SK-N-SH treated with all-trans-retinoic acid at 6 μM for 48 hours (cell line): ENCODE data around the gene CD4.

Experiments used
- ATAC-seq: fragments of 200-7000 bp; cut with Tn5 transposase; 3 replicates; pipeline ENCODE4 v1.9.1; 2020; ENCODE audit warnings: mild to moderate bottlenecking, moderate library complexity
- ARNTL ChIP-seq: fragments of 450-650 bp; formaldehyde crosslinking; IDR thresholded peaks from 2 replicates; pipeline ENCODE4 v1.5.0; 2020; ENCODE audit warnings: low read depth, mild to moderate bottlenecking, moderate library complexity, borderline replicate concordance
- BACH2 ChIP-seq: fragments of 250-450 bp; sonication (Bioruptor Pico); IDR thresholded peaks from 2 replicates; pipeline ENCODE4 v1.9.0; 2021; ENCODE audit warnings: mild to moderate bottlenecking, borderline replicate concordance
- CSDC2 ChIP-seq: fragments of 250-450 bp; sonication (Bioruptor Pico); IDR thresholded peaks from 2 replicates; pipeline ENCODE4 v1.5.0; 2020; ENCODE audit warnings: mild to moderate bottlenecking, moderate library complexity
- ESRRG ChIP-seq: fragments of 250-450 bp; sonication (Bioruptor Pico); IDR thresholded peaks from 2 replicates; pipeline ENCODE4 v1.6.1; 2021; ENCODE audit warnings: mild to moderate bottlenecking
- GLIS3 ChIP-seq: fragments of 250-450 bp; sonication (Bioruptor Pico); IDR thresholded peaks from 2 replicates; pipeline ENCODE4 v1.5.0; 2020; ENCODE audit warnings: mild to moderate bottlenecking, moderate library complexity
- ISL1 ChIP-seq: fragments of 250-450 bp; sonication (Bioruptor Pico); IDR thresholded peaks from 2 replicates; pipeline ENCODE4 v2.1.2; 2022; ENCODE audit warnings: mild to moderate bottlenecking, moderate library complexity
- OSR1 ChIP-seq: fragments of 250-450 bp; sonication (Bioruptor Pico); IDR thresholded peaks from 2 replicates; pipeline ENCODE4 v1.8.0; 2022; ENCODE audit warnings: moderate library complexity, mild to moderate bottlenecking, inconsistent platforms
- PPARA ChIP-seq: fragments of 250-450 bp; sonication (Bioruptor Pico); IDR thresholded peaks from 2 replicates; pipeline ENCODE4 v1.5.0; 2020; ENCODE audit warnings: mild to moderate bottlenecking, borderline replicate concordance
- RARB ChIP-seq: fragments of 250-450 bp; sonication (Bioruptor Pico); IDR thresholded peaks from 2 replicates; pipeline ENCODE4 v1.8.0; 2021; ENCODE audit warnings: mild to moderate bottlenecking, moderate library complexity
- SNAI2 ChIP-seq: fragments of 250-450 bp; sonication (Bioruptor Pico); IDR thresholded peaks from 2 replicates; pipeline ENCODE4 v1.5.0; 2020; ENCODE audit warnings: mild to moderate bottlenecking, moderate library complexity
- TCF4 ChIP-seq: fragments of 250-450 bp; sonication (Bioruptor Pico); IDR thresholded peaks from 2 replicates; pipeline ENCODE4 v1.8.0; 2021; ENCODE audit warnings: mild to moderate bottlenecking, moderate library complexity, borderline replicate concordance
- TOX ChIP-seq: fragments of 250-450 bp; sonication (Bioruptor Pico); IDR thresholded peaks from 2 replicates; pipeline ENCODE4 v1.8.0; 2021; ENCODE audit warnings: mild to moderate bottlenecking, moderate library complexity, borderline replicate concordance
- ZC3H10 ChIP-seq: fragments of 250-450 bp; sonication (Bioruptor Pico); IDR thresholded peaks from 2 replicates; pipeline ENCODE4 v1.5.1; 2021; ENCODE audit warnings: mild to moderate bottlenecking, moderate library complexity
- ZFP3 ChIP-seq: fragments of 250-450 bp; sonication (Bioruptor Pico); IDR thresholded peaks from 2 replicates; pipeline ENCODE4 v1.5.0; 2020; ENCODE audit warnings: mild to moderate bottlenecking, moderate library complexity
- ZFP30 ChIP-seq: fragments of 450-650 bp; formaldehyde crosslinking; IDR thresholded peaks from 2 replicates; pipeline ENCODE4 v1.5.0; 2022; ENCODE audit warnings: mild to moderate bottlenecking, moderate library complexity
- ZNF565 ChIP-seq: fragments of 450-650 bp; formaldehyde crosslinking; conservative IDR thresholded peaks from 2 replicates; pipeline ENCODE4 v1.5.0; 2020; ENCODE audit warnings: low read depth, mild to moderate bottlenecking, moderate library complexity
- ZNF70 ChIP-seq: fragments of 450-650 bp; formaldehyde crosslinking; IDR thresholded peaks from 2 replicates; pipeline ENCODE4 v1.5.0; 2020; ENCODE audit warnings: mild to moderate bottlenecking, moderate library complexity
- ZNF8 ChIP-seq: fragments of 450-650 bp; formaldehyde crosslinking; IDR thresholded peaks from 2 replicates; pipeline ENCODE4 v1.5.0; 2020; ENCODE audit warnings: mild to moderate bottlenecking, moderate library complexity
- TF ChIP-seq, protein P1 (sequence below): fragments of 250-450 bp; sonication (Bioruptor Pico); IDR thresholded peaks from 2 replicates; pipeline ENCODE4 v1.5.1; 2021; ENCODE audit warnings: mild to moderate bottlenecking, moderate library complexity
- TF ChIP-seq, protein P2 (sequence below): fragments of 250-450 bp; sonication (Bioruptor Pico); IDR thresholded peaks from 2 replicates; pipeline ENCODE4 v1.8.0; 2021; ENCODE audit warnings: low read depth, mild to moderate bottlenecking, moderate library complexity, borderline replicate concordance
- TF ChIP-seq, protein P3 (sequence below): fragments of 250-450 bp; sonication (Bioruptor Pico); IDR thresholded peaks from 2 replicates; pipeline ENCODE4 v1.8.0; 2020; ENCODE audit warnings: mild to moderate bottlenecking, moderate library complexity, borderline replicate concordance
- TF ChIP-seq, protein P4 (sequence below): fragments of 250-450 bp; sonication (Bioruptor Pico); IDR thresholded peaks from 2 replicates; pipeline ENCODE4 v1.5.0; 2020; ENCODE audit warnings: mild to moderate bottlenecking, moderate library complexity
- TF ChIP-seq, protein P5 (sequence below): fragments of 250-450 bp; sonication (Bioruptor Pico); IDR thresholded peaks from 2 replicates; pipeline ENCODE4 v1.5.1; 2020; ENCODE audit warnings: low read depth, mild to moderate bottlenecking, moderate library complexity

Gene CD4

DNA sequence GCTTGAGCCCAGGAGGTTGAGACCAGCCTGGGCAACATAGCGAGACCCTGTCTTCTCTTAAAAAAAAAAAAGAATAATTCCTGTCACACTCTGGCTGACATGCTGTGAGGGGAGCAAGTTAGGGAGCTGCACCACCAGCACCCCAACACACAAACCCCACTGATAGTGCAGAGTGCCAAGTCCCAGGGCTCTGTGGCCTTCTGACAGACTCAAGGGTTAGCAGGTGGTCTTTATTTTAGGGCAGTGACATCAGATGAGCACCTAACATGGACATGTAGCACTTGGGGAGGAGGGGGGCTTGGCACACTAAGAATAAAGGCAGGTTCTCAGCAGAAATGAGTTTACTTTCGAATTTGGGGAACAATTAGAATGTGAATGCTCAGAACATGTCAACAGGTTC is 69.5 kb downstream of the CD4 start:
- no peak for ATAC-seq
- TF ChIP-seq OSR1 (CRISPR knock-in tag) = no peak
- TF ChIP-seq ZNF70 (CRISPR knock-in tag) = no peak
- no peak for TF ChIP-seq BACH2 (CRISPR knock-in tag)
- TF ChIP-seq, protein P1, sequence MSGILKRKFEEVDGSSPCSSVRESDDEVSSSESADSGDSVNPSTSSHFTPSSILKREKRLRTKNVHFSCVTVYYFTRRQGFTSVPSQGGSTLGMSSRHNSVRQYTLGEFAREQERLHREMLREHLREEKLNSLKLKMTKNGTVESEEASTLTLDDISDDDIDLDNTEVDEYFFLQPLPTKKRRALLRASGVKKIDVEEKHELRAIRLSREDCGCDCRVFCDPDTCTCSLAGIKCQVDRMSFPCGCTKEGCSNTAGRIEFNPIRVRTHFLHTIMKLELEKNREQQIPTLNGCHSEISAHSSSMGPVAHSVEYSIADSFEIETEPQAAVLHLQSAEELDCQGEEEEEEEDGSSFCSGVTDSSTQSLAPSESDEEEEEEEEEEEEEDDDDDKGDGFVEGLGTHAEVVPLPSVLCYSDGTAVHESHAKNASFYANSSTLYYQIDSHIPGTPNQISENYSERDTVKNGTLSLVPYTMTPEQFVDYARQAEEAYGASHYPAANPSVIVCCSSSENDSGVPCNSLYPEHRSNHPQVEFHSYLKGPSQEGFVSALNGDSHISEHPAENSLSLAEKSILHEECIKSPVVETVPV (CRISPR knock-in tag) = no peak
- TF ChIP-seq ZNF8 (CRISPR knock-in tag) = no peak
- TF ChIP-seq ZNF565 (CRISPR knock-in tag) = no peak
- TF ChIP-seq, protein P2, sequence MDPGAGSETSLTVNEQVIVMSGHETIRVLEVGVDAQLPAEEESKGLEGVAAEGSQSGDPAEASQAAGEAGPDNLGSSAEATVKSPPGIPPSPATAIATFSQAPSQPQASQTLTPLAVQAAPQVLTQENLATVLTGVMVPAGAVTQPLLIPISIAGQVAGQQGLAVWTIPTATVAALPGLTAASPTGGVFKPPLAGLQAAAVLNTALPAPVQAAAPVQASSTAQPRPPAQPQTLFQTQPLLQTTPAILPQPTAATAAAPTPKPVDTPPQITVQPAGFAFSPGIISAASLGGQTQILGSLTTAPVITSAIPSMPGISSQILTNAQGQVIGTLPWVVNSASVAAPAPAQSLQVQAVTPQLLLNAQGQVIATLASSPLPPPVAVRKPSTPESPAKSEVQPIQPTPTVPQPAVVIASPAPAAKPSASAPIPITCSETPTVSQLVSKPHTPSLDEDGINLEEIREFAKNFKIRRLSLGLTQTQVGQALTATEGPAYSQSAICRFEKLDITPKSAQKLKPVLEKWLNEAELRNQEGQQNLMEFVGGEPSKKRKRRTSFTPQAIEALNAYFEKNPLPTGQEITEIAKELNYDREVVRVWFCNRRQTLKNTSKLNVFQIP = no peak
- TF ChIP-seq, protein P3, sequence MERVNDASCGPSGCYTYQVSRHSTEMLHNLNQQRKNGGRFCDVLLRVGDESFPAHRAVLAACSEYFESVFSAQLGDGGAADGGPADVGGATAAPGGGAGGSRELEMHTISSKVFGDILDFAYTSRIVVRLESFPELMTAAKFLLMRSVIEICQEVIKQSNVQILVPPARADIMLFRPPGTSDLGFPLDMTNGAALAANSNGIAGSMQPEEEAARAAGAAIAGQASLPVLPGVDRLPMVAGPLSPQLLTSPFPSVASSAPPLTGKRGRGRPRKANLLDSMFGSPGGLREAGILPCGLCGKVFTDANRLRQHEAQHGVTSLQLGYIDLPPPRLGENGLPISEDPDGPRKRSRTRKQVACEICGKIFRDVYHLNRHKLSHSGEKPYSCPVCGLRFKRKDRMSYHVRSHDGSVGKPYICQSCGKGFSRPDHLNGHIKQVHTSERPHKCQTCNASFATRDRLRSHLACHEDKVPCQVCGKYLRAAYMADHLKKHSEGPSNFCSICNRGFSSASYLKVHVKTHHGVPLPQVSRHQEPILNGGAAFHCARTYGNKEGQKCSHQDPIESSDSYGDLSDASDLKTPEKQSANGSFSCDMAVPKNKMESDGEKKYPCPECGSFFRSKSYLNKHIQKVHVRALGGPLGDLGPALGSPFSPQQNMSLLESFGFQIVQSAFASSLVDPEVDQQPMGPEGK (CRISPR knock-in tag) = no peak
- no peak for TF ChIP-seq TCF4 (CRISPR knock-in tag)
- TF ChIP-seq ZFP3 = no peak
- TF ChIP-seq, protein P4, sequence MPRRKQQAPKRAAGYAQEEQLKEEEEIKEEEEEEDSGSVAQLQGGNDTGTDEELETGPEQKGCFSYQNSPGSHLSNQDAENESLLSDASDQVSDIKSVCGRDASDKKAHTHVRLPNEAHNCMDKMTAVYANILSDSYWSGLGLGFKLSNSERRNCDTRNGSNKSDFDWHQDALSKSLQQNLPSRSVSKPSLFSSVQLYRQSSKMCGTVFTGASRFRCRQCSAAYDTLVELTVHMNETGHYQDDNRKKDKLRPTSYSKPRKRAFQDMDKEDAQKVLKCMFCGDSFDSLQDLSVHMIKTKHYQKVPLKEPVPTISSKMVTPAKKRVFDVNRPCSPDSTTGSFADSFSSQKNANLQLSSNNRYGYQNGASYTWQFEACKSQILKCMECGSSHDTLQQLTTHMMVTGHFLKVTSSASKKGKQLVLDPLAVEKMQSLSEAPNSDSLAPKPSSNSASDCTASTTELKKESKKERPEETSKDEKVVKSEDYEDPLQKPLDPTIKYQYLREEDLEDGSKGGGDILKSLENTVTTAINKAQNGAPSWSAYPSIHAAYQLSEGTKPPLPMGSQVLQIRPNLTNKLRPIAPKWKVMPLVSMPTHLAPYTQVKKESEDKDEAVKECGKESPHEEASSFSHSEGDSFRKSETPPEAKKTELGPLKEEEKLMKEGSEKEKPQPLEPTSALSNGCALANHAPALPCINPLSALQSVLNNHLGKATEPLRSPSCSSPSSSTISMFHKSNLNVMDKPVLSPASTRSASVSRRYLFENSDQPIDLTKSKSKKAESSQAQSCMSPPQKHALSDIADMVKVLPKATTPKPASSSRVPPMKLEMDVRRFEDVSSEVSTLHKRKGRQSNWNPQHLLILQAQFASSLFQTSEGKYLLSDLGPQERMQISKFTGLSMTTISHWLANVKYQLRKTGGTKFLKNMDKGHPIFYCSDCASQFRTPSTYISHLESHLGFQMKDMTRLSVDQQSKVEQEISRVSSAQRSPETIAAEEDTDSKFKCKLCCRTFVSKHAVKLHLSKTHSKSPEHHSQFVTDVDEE = no peak
- TF ChIP-seq GLIS3 (CRISPR knock-in tag) = no peak
- no peak for TF ChIP-seq RARB (CRISPR knock-in tag)

DNA sequence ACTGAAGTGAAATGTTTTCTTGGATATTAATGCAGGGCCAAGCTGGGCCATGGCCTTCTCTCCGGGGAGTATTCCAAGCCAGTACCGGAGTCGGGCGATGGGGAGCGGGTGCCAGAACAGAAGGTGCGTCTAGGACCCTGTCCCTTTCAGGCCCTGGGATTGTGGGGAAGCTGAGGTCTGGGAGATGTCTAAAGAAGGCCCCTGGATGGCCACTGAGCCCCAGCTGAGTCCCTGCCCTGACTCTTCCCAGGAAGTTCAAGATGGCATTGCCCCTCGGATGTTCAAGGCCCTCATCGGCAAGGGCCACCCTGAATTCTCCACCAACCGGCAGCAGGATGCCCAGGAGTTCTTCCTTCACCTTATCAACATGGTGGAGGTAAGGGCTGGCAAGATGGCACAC is 70.8 kb downstream of the CD4 start:
- ATAC-seq = no peak
- TF ChIP-seq PPARA (no peak), RARB (CRISPR knock-in tag) (no peak), GLIS3 (CRISPR knock-in tag) (no peak)
- TF ChIP-seq, all 23 proteins: peak for 0

DNA sequence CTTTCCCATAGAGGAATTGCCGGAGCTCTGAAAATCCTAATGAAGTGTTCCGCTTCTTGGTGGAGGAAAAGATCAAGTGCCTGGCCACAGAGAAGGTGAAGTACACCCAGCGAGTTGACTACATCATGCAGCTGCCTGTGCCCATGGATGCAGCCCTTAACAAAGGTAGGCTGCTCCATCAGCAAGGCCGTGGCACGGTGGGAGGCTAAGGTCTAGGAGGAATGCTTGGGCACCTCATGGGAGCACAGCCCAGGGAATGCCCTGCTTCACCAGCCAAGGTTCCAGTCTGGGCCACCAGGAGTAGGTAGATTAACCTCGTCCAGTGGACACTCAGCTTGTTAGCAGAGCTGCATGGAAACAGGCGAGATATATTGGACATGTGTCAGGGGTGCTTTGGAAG is 71.6 kb downstream of the CD4 start:
- TF ChIP-seq ISL1 (CRISPR knock-in tag) = no peak
- TF ChIP-seq SNAI2 (CRISPR knock-in tag) = no peak
- no peak for TF ChIP-seq PPARA
- TF ChIP-seq, protein P4 = no peak
- no peak for TF ChIP-seq ARNTL (CRISPR knock-in tag)
- no peak for TF ChIP-seq ZFP3
- TF ChIP-seq ZNF565 (CRISPR knock-in tag) = no peak
- no peak for TF ChIP-seq TCF4 (CRISPR knock-in tag)
- TF ChIP-seq ESRRG (CRISPR knock-in tag) = no peak
- TF ChIP-seq, protein P1 (CRISPR knock-in tag) = no peak
- TF ChIP-seq ZFP30 (CRISPR knock-in tag) = no peak
- TF ChIP-seq, protein P5, sequence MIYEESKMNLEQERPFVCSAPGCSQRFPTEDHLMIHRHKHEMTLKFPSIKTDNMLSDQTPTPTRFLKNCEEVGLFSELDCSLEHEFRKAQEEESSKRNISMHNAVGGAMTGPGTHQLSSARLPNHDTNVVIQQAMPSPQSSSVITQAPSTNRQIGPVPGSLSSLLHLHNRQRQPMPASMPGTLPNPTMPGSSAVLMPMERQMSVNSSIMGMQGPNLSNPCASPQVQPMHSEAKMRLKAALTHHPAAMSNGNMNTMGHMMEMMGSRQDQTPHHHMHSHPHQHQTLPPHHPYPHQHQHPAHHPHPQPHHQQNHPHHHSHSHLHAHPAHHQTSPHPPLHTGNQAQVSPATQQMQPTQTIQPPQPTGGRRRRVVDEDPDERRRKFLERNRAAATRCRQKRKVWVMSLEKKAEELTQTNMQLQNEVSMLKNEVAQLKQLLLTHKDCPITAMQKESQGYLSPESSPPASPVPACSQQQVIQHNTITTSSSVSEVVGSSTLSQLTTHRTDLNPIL = no peak
- TF ChIP-seq, protein P3 (CRISPR knock-in tag) = no peak
- no peak for TF ChIP-seq GLIS3 (CRISPR knock-in tag)
- no peak for TF ChIP-seq TOX (CRISPR knock-in tag)
- no peak for TF ChIP-seq ZC3H10 (CRISPR knock-in tag)
- TF ChIP-seq CSDC2 (CRISPR knock-in tag) = no peak
- TF ChIP-seq ZNF8 (CRISPR knock-in tag) = no peak
- TF ChIP-seq, all 23 proteins: peak for 0
- ATAC-seq = no peak
